H1 (cell line): ENCODE data around the gene MACROD2. TPM values are rescaled to one million over a fixed set of nuclear protein-coding genes. Genes with fewer than 3 reads are reported as not detected.

Experiments
- BRCA1 ChIP-seq: IDR thresholded peaks from 2 replicates; pipeline ENCODE4 v1.6.1; 2012; ENCODE audit warnings: low read depth, low read length, improper control_type of control experiment
- CHD1 ChIP-seq: IDR thresholded peaks from 2 replicates; pipeline ENCODE4 v1.6.1; 2012; ENCODE audit warnings: low read depth, low read length, improper control_type of control experiment
- EP300 ChIP-seq, 2 experiments: IDR thresholded peaks; 1 replicate in 1 of 2; 2 replicates in 1 of 2; pipeline ENCODE4 v1.6.1; 2011 to 2012; ENCODE audit warnings: low read depth in 2 of 2, low read length in 2 of 2, mild to moderate bottlenecking in 2 of 2, borderline replicate concordance in 1 of 2, inconsistent platforms in 1 of 2, moderate library complexity in 1 of 2
- KDM1A ChIP-seq: fragments of 200-600, 300-600 bp; sonication (generic); IDR thresholded peaks from 2 replicates; pipeline ENCODE4 v1.7.1; 2016; ENCODE audit warnings: mild to moderate bottlenecking, low read length, borderline replicate concordance
- PHF8 ChIP-seq: fragments of 200-600 bp; sonication (generic); conservative IDR thresholded peaks from 2 replicates; pipeline ENCODE4 v1.7.1; 2012; ENCODE audit warnings: low read depth, mild to moderate bottlenecking, inconsistent platforms, low read length, moderate library complexity
- POU5F1 ChIP-seq: IDR thresholded peaks from 2 replicates; pipeline ENCODE4 v1.6.1; 2011; ENCODE audit warnings: low read depth, mild to moderate bottlenecking, low read length, moderate library complexity
- SIN3A ChIP-seq, 2 experiments: IDR thresholded peaks in 1 of 2; conservative IDR thresholded peaks in 1 of 2; 2 replicates each; pipeline ENCODE4 v1.6.1; 2011 to 2012; ENCODE audit warnings: low read length in 2 of 2, improper control_type of control experiment in 1 of 2, low read depth in 1 of 2, mild to moderate bottlenecking in 1 of 2
- SRF ChIP-seq: IDR thresholded peaks from 2 replicates; pipeline ENCODE4 v1.6.1; 2011; ENCODE audit warnings: mild to moderate bottlenecking, low read depth, low read length, moderate library complexity
- polyA plus RNA-seq, 7 experiments: library from polyadenylated mRNA; depleted of rRNA in 3 of 7; stranded (reverse) in 5 of 7; unstranded in 2 of 7; fragments of >200 nt in 5 of 7; fragments of 200-250 nt in 2 of 7; gene quantifications; 1 replicate in 5 of 7; 2 replicates in 1 of 7; 4 replicates in 1 of 7; pipeline versions ENCODE4 v1.2.1 to v1.2.3, GENCODE V29; 2011 to 2013; ENCODE audit warnings: missing spikeins in 2 of 7, mixed read lengths in 2 of 7
- total RNA-seq: library from RNA; stranded (reverse); fragmentation: NEBNext Ultra II Directional; extraction: Animal tissue kit (Norgen Biotek cat#: 25700); gene quantifications from 2 replicates; pipeline ENCODE4 v1.2.1, GENCODE V29; 2021

Gene MACROD2
- total and polyA plus RNA-seq, 2 of the 8 experiments (the other 6 are each of a cell fraction or from before 2014, with no cell fraction given) = 0.70 to 3.9 TPM

DNA sequence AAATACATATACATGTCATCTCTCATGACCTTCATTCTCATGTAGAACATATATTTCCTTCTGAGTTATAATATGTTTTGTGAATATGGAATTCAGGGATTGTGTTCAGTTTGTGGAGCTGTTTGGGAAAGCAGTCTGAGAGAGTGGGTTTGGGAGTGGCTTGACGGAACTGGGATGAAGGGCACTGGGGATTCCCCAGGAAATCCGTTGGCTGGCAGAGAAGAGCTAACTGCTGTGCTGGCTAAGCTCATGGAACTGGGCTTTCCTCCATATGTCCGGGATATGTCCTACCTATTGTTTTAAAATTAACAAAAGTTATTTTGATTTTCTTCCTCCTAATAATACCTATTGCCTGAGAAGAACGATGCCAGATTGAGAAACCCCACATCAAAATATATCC lies 701.6 kb downstream of the MACROD2 start (continued):
- TF ChIP-seq SIN3A (conservative IDR thresholded peaks at IDR 0.05 in 1 of 2, IDR thresholded peaks at IDR 0.05 in 1 of 2; ENCODE audit: low read depth in 1 of 2, low read length in 2 of 2) (no peak), BRCA1 (no peak), PHF8 (no peak), CHD1 (no peak), EP300 (IDR thresholded peaks at IDR 0.05; ENCODE audit: borderline replicate concordance in 1 of 2, low read depth in 2 of 2, low read length in 2 of 2) (no peak), KDM1A (no peak), POU5F1 (no peak), SRF (no peak)
